Activated CD4-positive, alpha-beta T cell treated with anti-CD3 and anti-CD28 coated beads, Interleukin-2, amount 50 U/mL, for 24 hours (primary cell): ENCODE measurements around the gene TUSC2.

Source experiments
- DNase-seq, 2 donors: peaks; one replicate each; pipeline ENCODE4 v3.0.0-alpha.2; 2020; ENCODE audit warnings: low read depth in 1 of 2, low spot score in 1 of 2

The TUSC2 gene

DNA sequence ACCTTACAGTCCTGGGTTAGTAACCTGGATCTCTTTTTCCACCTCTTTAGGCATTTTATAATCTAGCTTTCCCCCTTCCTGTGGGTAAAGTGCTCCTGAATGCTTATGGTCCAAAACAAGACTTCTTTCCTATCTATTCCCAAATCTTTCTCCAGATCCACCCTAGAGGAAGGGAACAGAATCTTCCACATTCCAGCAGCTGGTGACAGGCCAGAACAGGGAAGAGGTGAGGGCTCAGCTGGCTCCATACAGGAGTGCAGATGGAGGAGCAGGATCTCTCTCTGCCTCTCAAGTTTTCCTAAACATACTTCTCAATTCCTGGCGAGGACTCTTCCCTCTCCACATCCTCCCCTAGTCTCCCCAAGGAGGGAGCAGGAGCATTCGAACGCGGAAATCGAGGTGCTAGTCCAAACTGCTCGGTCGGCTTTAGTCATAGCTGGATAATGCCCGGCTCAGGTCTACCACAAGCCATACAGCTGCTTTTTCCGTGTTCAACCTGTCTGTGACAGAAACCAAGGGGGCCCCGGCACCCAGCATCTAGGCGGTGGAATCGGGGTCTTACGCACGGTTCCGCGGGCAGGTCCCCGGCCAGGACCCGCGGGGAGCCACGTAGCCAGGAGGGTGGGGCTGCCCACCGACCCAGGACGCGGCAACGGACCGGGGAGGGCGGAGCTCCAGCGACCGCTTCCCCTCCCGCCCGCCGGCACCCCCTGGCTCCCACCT, 8.6 kb upstream of the TUSC2 start:
- DNase-seq: peak in 1 of 2 donors; percentile 40

GRCh38 chr3:50334339-50335075, 6.5 kb upstream of the TUSC2 start:
- no peak for DNase-seq

- no peak for DNase-seq
Observed at GRCh38 chr3:50333744-50334328, 5.8 kb upstream of the TUSC2 start.

GRCh38 chr3:50331364-50331907, 3.4 kb upstream of the TUSC2 start:
- DNase-seq: no peak

GRCh38 chr3:50330330-50330729, 2.3 kb upstream of the TUSC2 start:
- no peak for DNase-seq

DNA sequence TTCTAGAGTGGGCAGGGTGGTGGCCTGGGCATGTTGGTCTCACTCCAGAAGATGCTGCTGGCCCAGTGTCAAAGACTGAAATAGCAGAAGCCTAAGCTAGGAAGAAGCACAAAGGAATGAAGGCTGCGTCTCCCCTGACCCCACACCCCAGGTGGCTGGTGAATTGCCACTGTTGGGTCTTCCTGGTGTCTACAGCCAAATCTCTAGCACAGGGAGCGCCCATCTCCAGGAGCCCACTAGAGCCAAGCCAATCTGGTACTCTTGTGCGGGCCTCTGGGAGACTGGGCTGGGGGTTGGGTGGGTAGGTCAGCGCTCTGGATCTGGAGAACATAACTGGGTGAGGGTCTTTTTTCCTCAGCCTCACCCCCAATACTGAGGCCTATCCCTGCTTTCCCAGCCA, 894 bp downstream of the TUSC2 start:
- no peak for DNase-seq

- DNase-seq: no peak
Observed at GRCh38 chr3:50326182-50326541, 1.9 kb downstream of the TUSC2 start.

DNA sequence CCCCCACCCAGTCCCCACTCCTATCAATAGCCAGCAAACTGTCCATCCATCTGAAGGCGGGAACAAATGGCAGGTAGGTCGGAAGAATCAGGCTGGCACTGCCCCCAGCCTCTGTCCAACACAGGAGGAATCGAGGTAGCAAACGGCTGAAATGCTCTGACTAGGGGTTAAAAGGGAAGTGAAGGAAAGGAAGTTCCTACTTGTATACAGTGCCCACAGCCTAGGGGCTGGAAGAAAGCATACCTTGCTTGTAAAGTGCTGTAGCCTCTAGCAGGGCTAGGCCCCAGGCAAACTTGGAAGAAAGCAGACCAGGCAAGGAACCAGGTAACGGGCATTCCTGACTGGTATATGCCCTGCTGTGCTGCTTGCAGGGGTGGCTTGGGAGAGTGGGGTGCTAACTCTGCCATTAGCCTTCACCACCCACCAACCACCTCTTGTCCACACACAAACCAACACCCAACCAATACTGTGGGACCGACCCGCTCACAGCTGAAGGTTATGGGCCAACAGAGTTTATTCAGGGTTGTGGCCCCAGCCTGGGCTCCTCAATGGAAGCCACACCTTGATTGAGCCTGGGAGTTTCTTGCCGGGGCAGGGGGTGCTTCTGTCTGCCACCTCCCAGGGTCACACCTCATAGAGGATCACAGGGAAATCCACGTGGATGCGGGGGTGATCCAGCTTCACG, 2.4 kb downstream of the TUSC2 start:
- DNase-seq: no peak

DNA sequence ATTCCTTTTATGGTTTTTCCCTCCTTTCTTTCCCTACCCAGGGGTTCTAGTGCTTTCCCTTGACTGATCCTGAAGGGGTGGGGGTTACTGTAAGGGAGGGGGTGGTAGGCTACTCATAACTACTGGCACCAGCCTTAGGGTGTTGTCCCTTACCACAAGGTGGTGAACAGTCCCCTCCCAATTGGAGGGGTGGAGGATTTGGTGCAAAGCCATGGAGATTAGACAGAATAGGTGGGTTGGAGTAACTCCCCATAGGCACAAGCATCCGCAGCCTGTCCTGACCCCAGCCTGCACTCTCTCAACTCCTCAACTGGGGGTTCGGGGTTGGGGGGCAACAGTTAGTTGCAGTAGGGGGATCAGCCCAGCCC, 2.9 kb downstream of the TUSC2 start:
- no peak for DNase-seq

GRCh38 chr3:50324351-50325112, 3.5 kb downstream of the TUSC2 start:
- no peak for DNase-seq

GRCh38 chr3:50323614-50324199, 4.3 kb downstream of the TUSC2 start:
- no peak for DNase-seq

DNA sequence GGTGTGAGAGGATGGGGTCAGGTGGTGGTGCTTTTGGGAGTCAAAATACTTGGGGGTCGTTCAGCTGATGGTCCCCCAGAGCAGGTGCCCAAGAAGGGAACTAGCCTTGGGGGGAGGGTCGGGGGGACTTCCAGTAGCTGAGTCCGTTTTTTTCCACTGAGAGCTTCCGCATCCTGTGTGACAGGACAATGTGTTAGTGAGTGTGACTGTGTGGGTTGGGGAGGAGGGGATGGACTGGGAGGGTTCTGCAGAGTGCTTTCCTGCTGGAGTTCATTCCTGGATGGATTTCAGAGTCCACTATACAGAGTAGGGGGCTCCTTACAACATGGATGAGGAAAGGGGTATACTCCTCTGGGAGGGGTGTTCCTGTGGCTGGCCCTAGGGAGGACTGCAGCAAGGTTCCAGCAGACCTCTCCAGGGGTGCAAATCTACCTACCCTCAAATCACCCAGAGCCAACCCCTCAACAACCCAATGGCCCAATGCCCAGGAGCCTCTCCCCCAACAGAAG, 4.9 kb downstream of the TUSC2 start:
- DNase-seq: no peak

- DNase-seq: no peak
Observed at GRCh38 chr3:50322386-50323091, 5.5 kb downstream of the TUSC2 start, which contains the start of gene HYAL2. Gene HYAL2 (minus strand): TSS chr3:50322745. CDS start chr3:50320489, 2,256 bp downstream.

DNA sequence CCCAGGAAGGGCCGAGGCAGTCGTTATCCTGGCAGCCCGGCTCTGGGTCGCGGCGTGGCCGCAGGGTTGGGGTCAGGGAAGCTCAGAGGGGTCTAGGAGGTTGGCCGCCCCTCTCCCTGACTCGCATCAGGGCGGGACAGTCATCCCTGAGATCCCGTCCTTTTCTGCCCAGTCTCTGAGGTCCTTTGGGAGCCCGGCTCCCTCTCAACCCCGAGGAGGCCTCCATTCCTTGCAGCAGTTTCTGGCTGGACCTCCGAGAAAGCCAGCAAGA, 6.0 kb downstream of the TUSC2 start:
- DNase-seq: no peak

DNA sequence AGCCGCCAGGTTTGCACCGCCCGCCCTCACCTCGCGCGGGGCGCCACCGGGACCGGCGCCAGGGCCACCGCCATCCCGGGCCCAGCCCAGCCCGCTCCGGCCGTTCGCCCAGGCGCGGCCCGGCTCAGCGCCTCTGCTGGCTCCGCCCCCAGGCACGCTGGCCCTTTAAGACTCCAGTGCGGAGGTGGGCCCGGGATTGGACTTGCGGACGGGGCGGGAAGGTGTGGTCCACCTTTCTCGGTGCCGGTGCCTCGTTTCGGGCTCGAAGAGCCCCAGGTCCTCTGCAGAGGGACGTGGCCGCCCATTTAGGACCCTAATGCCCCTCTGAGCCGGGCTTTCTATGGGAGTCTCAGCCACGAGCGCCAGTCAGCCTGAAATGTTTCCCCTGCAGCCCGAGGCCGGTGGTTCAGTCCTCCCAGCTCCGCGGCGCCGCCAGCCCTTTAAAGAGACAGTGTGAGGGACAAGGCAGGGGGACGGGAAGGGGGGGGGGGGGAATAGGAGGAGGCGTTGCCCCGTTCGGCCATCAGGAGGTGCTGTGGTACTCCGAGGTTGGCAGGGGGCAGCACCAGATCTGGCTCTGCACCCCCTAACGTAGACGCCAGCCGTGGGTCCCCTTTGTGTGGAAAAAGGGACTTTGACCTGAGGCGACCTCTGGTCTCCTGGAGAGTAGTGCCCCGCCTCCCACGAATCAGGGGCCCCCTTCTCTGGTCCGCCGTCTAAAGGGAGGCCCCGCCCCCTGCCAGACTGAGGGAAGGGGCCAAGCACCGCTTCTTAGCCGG, 6.5 kb downstream of the TUSC2 start:
- peak; percentile 75 to 78 for DNase-seq

- peak in 1 of 2 donors; percentile 47 for DNase-seq
Observed at GRCh38 chr3:50320853-50321335, 7.1 kb downstream of the TUSC2 start.

DNA sequence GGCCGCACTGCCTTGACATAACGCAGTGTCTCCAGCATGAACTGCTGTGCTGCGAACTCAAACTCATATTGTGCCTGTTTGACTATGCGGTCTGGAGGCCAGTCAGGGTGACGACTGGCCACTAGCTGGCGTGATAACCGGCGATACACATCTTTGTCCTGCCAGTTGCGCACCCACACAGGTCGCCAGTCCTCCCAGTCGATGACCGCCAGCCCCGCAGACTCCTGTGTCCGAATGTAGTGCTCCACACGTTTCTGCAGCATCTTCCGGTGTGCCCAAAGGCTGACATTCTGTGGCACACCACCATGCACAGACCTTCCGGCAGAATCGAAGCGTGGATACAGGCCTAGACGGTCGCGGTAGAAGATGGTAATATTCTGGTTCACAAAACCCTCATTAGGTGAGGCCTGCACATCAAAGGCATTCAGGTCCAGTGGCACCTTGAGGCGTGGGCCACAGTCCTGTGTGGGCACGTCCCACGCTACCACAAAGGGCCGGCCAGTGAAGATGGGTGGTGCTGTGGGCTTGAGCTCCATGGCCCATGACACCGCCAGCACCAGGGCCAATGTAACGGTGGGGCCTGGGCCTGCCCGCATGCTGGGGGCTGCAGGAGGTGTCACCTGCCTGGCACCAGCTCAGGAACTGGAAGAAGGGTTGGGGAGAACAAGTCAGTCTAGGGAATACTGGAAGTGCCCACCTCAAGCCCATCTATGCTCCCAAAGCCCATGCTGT, 8.0 kb downstream of the TUSC2 start:
- DNase-seq: no peak

- DNase-seq: no peak
Observed at GRCh38 chr3:50319181-50319893, 8.7 kb downstream of the TUSC2 start.
